ENCODE measurements around the gene CDH4. TPM values are rescaled to one million over a fixed set of nuclear protein-coding genes. Genes with fewer than 3 reads are reported as not detected.

CDH4 gene
- total RNA-seq, 1 donor from 2014 or later, result 2.9 TPM

- Mint-ChIP-seq H3K9me3 (peaks cover 10% of the 10 kb centered on the region), H3K27ac (peak overlapping the region; percentile 42), H3K36me3 (no peaks in the 10 kb centered on the region), H3K27me3 (ENCODE audit: insufficient read depth, low read depth) (peaks cover 9% of the 10 kb centered on the region), H3K4me3 (no peak overlapping the region), H3K4me1 (peaks cover 7% of the 10 kb centered on the region)
- Histone ChIP-seq H3K27ac (no peak overlapping the region), H3K36me3 (no peaks in the 10 kb centered on the region), H3F3A (ENCODE audit: low read depth) (no peaks in the 10 kb centered on the region), H3K4me3 (no peak overlapping the region), H3K4me1 (no peaks in the 10 kb centered on the region), H3K27me3 (no peaks in the 10 kb centered on the region), H3K4me2 (no peak overlapping the region), H4K20me1 (ENCODE audit: low read depth) (no peaks in the 10 kb centered on the region), H3K9ac (no peak overlapping the region), H3K9me3 (ENCODE audit: low read depth) (no peaks in the 10 kb centered on the region), H2AFZ (replicated peaks) (no peak overlapping the region), H3K79me2 (ENCODE audit: low read depth) (no peaks in the 10 kb centered on the region)
- no peak for DNase-seq (ENCODE audit: low spot score)
- TF ChIP-seq EZH2phosphoT487 (IDR thresholded peaks at IDR 0.05) (no peak), CTCF (IDR thresholded peaks at IDR 0.05) (no peak), EZH2 (IDR thresholded peaks at IDR 0.05) (no peak)
Measured at GRCh38 chr20:61885759-61886715, 634.0 kb downstream of the CDH4 start.

- Histone ChIP-seq H4K20me1 (ENCODE audit: low read depth) (no peaks in the 10 kb centered on the region), H3K4me3 (no peak overlapping the region), H3K79me2 (ENCODE audit: low read depth) (no peaks in the 10 kb centered on the region), H2AFZ (replicated peaks) (no peak overlapping the region), H3K27ac (no peak overlapping the region), H3K27me3 (no peaks in the 10 kb centered on the region), H3K4me2 (no peak overlapping the region), H3F3A (ENCODE audit: low read depth) (no peaks in the 10 kb centered on the region), H3K9ac (no peak overlapping the region), H3K9me3 (ENCODE audit: low read depth) (no peaks in the 10 kb centered on the region), H3K36me3 (no peaks in the 10 kb centered on the region), H3K4me1 (no peaks in the 10 kb centered on the region)
- peak; percentile 66 for DNase-seq (ENCODE audit: low spot score)
- Mint-ChIP-seq H3K4me1 (peaks cover 7% of the 10 kb centered on the region), H3K9me3 (peaks cover 10% of the 10 kb centered on the region), H3K27me3 (ENCODE audit: insufficient read depth, low read depth) (peaks cover 9% of the 10 kb centered on the region), H3K36me3 (no peaks in the 10 kb centered on the region), H3K4me3 (peak overlapping the region; percentile 28), H3K27ac (peak overlapping the region; percentile 90)
- TF ChIP-seq EZH2 (IDR thresholded peaks at IDR 0.05) (no peak), CTCF (IDR thresholded peaks at IDR 0.05) (peak; percentile 85)
Measured at GRCh38 chr20:61886721-61887595, 634.9 kb downstream of the CDH4 start.

- Histone ChIP-seq H3K4me2 (no peak overlapping the region), H2AFZ (replicated peaks) (no peak overlapping the region), H3K9ac (no peak overlapping the region), H3K79me2 (ENCODE audit: low read depth) (no peaks in the 10 kb centered on the region), H3K27ac (no peak overlapping the region), H3K4me1 (no peaks in the 10 kb centered on the region), H3K4me3 (no peak overlapping the region), H3K9me3 (ENCODE audit: low read depth) (no peaks in the 10 kb centered on the region), H3F3A (ENCODE audit: low read depth) (no peaks in the 10 kb centered on the region), H4K20me1 (ENCODE audit: low read depth) (no peaks in the 10 kb centered on the region), H3K36me3 (no peaks in the 10 kb centered on the region), H3K27me3 (no peaks in the 10 kb centered on the region)
- peaks cover 14% of the 10 kb centered on the region for H3K9me3 Mint-ChIP-seq
- peaks cover 7% of the 10 kb centered on the region for H3K4me1 Mint-ChIP-seq
- DNase-seq (ENCODE audit: low spot score), result no peak
- TF ChIP-seq CTCF (IDR thresholded peaks at IDR 0.05), result no peak
- no peak for TF ChIP-seq EZH2phosphoT487 (IDR thresholded peaks at IDR 0.05)
- no peak for TF ChIP-seq EZH2 (IDR thresholded peaks at IDR 0.05)
- H3K36me3 Mint-ChIP-seq, result no peaks in the 10 kb centered on the region
- no peak overlapping the region for H3K27ac Mint-ChIP-seq
- H3K4me3 Mint-ChIP-seq, result no peak overlapping the region
- H3K27me3 Mint-ChIP-seq (ENCODE audit: insufficient read depth, low read depth), result peaks cover 11% of the 10 kb centered on the region
Measured at GRCh38 chr20:61887596-61888093, 635.6 kb downstream of the CDH4 start.

Data from neural progenitor cell (in vitro differentiated cells).